OCI-LY3 (cell line): ENCODE results near the gene SCD5.

Experiments
- H2AFZ ChIP-seq: fragments of 200-600, 300-600 bp; shearing (Covaris generic); 2 replicates; pipeline ENCODE4 v1.6.0; 2014; ENCODE audit warnings: antibody characterized with exemption, low read depth, low read length
- H3K27ac ChIP-seq: fragments of 200-600, 300-600 bp; sonication (generic); 2 replicates; pipeline ENCODE4 v1.5.1; 2014; ENCODE audit warnings: mild to moderate bottlenecking, low read length, moderate library complexity, mixed read lengths
- H3K27me3 ChIP-seq: fragments of 200-600, 300-600 bp; sonication (generic); 2 replicates; pipeline ENCODE4 v1.6.1; 2014; ENCODE audit warnings: low read depth, low read length, mixed read lengths
- H3K36me3 ChIP-seq: fragments of 200-600, 300-600 bp; sonication (generic); replicated peaks from 2 replicates; pipeline ENCODE3; 2014; ENCODE audit warnings: low read depth, low read length, mixed read lengths
- H3K4me1 ChIP-seq: fragments of 300-600, 200-600 bp; sonication (generic); 2 replicates; pipeline ENCODE4 v1.6.1; 2014; ENCODE audit warnings: low read length, mixed read lengths
- H3K4me2 ChIP-seq: fragments of 200-600, 300-600 bp; sonication (generic); 2 replicates; pipeline ENCODE4 v1.6.1; 2014; ENCODE audit warnings: low read length, mixed read lengths
- H3K4me3 ChIP-seq: fragments of 300-600, 200-600 bp; sonication (generic); 2 replicates; pipeline ENCODE4 v1.5.1; 2014; ENCODE audit warnings: antibody characterized with exemption, mild to moderate bottlenecking, low read length, moderate library complexity
- H3K79me2 ChIP-seq: fragments of 300-600, 200-600 bp; shearing (Covaris generic); 2 replicates; pipeline ENCODE4 v1.6.1; 2014; ENCODE audit warnings: mild to moderate bottlenecking, low read length, mixed read lengths
- H3K9ac ChIP-seq: fragments of 300-600, 200-600 bp; shearing (Covaris generic); 2 replicates; pipeline ENCODE4 v1.6.0; 2014; ENCODE audit warnings: mild to moderate bottlenecking, low read length, moderate library complexity
- H3K9me3 ChIP-seq: fragments of 200-600, 300-600 bp; shearing (Covaris generic); 2 replicates; pipeline ENCODE4 v1.6.1; 2014; ENCODE audit warnings: low read length, mixed read lengths; ENCODE audit not compliant: insufficient read depth
- H4K20me1 ChIP-seq: fragments of 200-600, 300-600 bp; sonication (generic); 2 replicates; pipeline ENCODE4 v1.6.1; 2016; ENCODE audit warnings: low read length, mixed read lengths; ENCODE audit not compliant: insufficient read depth
- EZH2phosphoT487 ChIP-seq: fragments of 200-600 bp; shearing (Covaris generic); IDR thresholded peaks from 2 replicates; pipeline ENCODE4 v1.6.1; 2018; ENCODE audit warnings: antibody characterized with exemption, mixed run types, low read depth
- TF ChIP-seq, protein P1 (sequence below): fragments of 200-600, 300-600 bp; sonication (generic); IDR thresholded peaks from 2 replicates; pipeline ENCODE4 v1.5.1; 2014; ENCODE audit warnings: antibody characterized with exemption, low read length, low read depth

The SCD5 gene

DNA sequence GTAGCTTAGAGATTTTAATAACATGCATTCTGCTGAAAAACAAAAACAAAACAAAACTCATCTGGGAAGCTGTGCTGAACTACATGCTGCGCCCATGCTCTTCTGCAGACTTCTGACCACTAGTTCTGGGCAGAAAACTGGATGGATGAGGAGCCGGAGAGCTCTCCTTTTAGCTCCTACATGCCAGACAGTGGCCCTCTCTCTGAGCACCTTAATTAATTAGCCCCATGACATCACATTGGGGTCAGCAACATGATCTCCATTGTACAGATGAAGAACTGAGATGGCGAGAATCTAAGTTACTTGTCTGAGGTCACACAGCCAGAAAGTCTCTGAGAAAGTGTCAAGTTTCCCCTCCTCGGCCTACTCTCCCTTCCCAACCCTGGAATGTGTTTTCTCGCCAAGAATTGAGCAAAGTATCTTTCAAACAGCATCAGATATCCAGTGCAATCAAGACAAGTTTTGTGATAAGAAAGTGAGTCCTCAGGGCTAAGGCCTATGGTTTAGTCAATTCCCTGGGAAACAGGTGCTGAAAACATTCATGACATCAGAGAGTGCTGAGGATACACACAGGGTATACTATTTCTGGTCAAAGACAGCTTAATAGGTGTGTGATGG is 21.6 kb downstream of the SCD5 start:
- no peak overlapping the region for H2AFZ ChIP-seq
- no peak overlapping the region for H3K9ac ChIP-seq
- TF ChIP-seq EZH2phosphoT487: no peak
- TF ChIP-seq, protein P1, sequence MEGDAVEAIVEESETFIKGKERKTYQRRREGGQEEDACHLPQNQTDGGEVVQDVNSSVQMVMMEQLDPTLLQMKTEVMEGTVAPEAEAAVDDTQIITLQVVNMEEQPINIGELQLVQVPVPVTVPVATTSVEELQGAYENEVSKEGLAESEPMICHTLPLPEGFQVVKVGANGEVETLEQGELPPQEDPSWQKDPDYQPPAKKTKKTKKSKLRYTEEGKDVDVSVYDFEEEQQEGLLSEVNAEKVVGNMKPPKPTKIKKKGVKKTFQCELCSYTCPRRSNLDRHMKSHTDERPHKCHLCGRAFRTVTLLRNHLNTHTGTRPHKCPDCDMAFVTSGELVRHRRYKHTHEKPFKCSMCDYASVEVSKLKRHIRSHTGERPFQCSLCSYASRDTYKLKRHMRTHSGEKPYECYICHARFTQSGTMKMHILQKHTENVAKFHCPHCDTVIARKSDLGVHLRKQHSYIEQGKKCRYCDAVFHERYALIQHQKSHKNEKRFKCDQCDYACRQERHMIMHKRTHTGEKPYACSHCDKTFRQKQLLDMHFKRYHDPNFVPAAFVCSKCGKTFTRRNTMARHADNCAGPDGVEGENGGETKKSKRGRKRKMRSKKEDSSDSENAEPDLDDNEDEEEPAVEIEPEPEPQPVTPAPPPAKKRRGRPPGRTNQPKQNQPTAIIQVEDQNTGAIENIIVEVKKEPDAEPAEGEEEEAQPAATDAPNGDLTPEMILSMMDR: no peak
- H3K9me3 ChIP-seq: no peaks in the 10 kb centered on the region
- H3K4me3 ChIP-seq: no peak overlapping the region
- H4K20me1 ChIP-seq: no peaks in the 10 kb centered on the region
- no peaks in the 10 kb centered on the region for H3K79me2 ChIP-seq
- H3K4me2 ChIP-seq: no peak overlapping the region
- H3K36me3 ChIP-seq: no peaks in the 10 kb centered on the region
- H3K4me1 ChIP-seq: no peaks in the 10 kb centered on the region
- no peaks in the 10 kb centered on the region for H3K27me3 ChIP-seq
- H3K27ac ChIP-seq: no peak overlapping the region

DNA sequence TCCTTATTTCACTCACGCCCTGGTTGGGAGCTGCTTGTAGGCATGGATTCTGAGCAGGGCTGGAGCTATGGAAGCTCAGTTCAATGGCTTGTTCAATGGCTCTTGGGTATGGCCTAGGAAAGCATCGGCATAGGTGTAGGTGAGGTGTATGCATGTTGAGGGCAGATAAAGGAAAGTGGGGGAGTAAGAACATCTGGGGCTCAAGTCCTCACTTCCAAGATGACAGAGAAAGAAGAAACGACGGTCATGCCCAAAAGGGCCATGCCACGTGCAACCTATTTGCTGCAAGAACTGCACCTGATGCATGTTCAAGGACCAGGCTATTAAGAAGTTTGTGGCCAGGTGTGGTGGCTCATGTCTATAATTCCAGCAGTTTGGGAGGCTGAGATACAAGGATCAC is 23.4 kb downstream of the SCD5 start:
- TF ChIP-seq EZH2phosphoT487: no peak
- TF ChIP-seq, protein P1: no peak
- no peak overlapping the region for H3K4me3 ChIP-seq
- H2AFZ ChIP-seq: no peak overlapping the region
- no peak overlapping the region for H3K4me2 ChIP-seq
- H3K9ac ChIP-seq: no peak overlapping the region
- no peaks in the 10 kb centered on the region for H3K9me3 ChIP-seq
- no peaks in the 10 kb centered on the region for H3K79me2 ChIP-seq
- no peaks in the 10 kb centered on the region for H4K20me1 ChIP-seq
- H3K36me3 ChIP-seq: no peaks in the 10 kb centered on the region
- no peaks in the 10 kb centered on the region for H3K4me1 ChIP-seq
- no peaks in the 10 kb centered on the region for H3K27me3 ChIP-seq
- H3K27ac ChIP-seq: no peak overlapping the region

DNA sequence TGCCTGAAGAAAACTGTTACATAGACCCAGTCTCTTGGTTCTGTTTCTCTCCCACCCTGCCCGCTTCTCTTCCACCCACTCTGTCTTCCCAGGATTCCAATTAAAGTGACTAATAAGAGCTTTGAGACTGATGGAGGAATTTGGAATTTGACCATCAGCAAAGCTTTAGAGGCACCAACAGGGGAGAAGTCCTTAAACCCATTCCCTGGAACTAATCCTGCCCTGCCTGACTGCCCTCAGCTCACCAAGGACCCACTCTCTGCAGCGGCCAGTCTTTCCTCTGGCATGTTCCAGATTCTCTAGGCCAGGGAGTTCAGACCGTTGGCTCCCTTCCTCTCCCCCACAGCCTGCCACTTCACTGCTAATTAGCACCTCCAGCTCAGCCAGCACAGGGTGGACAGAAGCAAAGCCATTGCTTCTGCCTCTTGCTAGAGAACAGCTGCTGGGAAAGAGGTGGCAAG is 23.9 kb downstream of the SCD5 start:
- H3K4me3 ChIP-seq: no peak overlapping the region
- no peaks in the 10 kb centered on the region for H3K9me3 ChIP-seq
- TF ChIP-seq, protein P1: no peak
- TF ChIP-seq EZH2phosphoT487: no peak
- H3K27ac ChIP-seq: no peak overlapping the region
- H2AFZ ChIP-seq: no peak overlapping the region
- H3K27me3 ChIP-seq: no peaks in the 10 kb centered on the region
- no peak overlapping the region for H3K9ac ChIP-seq
- no peak overlapping the region for H3K4me2 ChIP-seq
- no peaks in the 10 kb centered on the region for H4K20me1 ChIP-seq
- no peaks in the 10 kb centered on the region for H3K36me3 ChIP-seq
- H3K4me1 ChIP-seq: no peaks in the 10 kb centered on the region
- no peaks in the 10 kb centered on the region for H3K79me2 ChIP-seq

DNA sequence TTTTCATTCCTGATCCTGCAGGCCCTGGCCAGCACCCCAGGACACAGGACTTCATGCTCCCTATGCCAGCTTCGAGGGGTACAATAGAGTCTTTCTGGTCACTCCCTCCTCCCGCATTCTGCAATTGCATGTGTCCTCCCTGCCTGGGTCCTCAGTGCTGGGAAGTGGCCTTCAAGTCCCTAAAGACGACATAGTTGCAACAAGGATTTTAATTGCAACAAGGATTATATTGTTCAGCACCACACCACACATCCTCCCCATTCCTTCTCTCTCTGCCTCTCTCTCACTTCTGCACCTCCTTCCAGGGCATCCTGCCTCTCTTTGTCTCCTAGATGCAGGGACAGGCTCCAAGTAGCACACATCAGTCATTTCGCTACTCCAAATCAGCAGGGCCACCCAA is 25.5 kb downstream of the SCD5 start:
- TF ChIP-seq EZH2phosphoT487: no peak
- TF ChIP-seq, protein P1: no peak
- Histone ChIP-seq H3K36me3 (no peaks in the 10 kb centered on the region), H3K4me1 (no peaks in the 10 kb centered on the region), H3K9me3 (no peaks in the 10 kb centered on the region), H3K79me2 (no peaks in the 10 kb centered on the region), H3K27ac (no peak overlapping the region), H3K9ac (no peak overlapping the region), H4K20me1 (no peaks in the 10 kb centered on the region), H3K4me3 (no peak overlapping the region), H2AFZ (no peak overlapping the region), H3K27me3 (no peaks in the 10 kb centered on the region), H3K4me2 (no peak overlapping the region)
